Measurements from ENCODE around the gene PDGFA.
"Not testable (repeated sequence)": the region's sequence is repeated elsewhere in the genome, so short reads cannot be mapped to it uniquely, and the experiment has no call there.

Gene PDGFA

DNA sequence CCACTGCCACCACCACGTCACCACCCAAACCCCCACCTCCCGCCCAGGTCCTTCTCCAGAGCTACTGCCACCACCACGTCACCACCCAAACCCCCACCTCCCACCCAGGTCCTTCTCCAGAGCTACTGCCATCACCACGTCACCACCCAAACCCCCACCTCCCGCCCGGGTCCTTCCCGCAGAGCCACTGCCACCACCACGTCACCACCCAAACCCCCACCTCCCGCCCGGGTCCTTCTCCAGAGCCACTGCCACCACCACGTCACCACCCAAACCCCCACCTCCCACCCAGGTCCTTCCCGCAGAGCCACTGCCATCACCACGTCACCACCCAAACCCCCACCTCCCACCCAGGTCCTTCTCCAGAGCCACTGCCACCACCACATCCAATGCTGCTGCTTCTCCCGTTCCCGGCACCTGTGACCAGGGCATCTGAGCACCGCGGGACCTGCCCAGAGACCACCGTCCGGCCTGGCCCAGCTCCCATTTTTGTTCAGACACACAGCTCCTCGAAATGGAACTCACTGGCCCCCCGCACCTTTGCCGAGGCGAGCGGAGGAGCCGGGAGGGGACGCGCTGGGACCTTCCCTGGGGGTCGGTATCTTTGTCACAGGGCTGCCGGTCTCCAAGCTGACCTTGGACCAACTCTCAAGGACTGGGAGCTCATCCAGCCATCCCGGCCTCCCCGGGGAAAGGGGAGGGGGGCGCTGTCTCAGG, 32.7 kb upstream of the PDGFA start:
- not testable (repeated sequence) for DNase-seq (ENCODE audit: low read depth in 2 of 2)

DNA sequence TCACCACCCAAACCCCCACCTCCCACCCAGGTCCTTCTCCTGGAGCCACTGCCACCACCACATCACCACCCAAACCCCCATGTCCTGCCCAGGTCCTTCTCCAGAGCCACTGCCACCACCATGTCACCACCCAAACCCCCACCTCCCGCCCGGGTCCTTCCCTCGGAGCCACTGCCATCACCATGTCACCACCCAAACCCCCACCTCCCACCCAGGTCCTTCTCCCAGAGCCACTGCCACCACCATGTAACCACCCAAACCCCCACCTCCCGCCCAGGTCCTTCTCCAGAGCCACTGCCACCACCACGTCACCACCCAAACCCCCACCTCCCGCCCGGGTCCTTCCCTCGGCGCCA, 31.9 kb upstream of the PDGFA start:
- DNase-seq (ENCODE audit: low read depth in 2 of 2): not testable (repeated sequence)

DNA sequence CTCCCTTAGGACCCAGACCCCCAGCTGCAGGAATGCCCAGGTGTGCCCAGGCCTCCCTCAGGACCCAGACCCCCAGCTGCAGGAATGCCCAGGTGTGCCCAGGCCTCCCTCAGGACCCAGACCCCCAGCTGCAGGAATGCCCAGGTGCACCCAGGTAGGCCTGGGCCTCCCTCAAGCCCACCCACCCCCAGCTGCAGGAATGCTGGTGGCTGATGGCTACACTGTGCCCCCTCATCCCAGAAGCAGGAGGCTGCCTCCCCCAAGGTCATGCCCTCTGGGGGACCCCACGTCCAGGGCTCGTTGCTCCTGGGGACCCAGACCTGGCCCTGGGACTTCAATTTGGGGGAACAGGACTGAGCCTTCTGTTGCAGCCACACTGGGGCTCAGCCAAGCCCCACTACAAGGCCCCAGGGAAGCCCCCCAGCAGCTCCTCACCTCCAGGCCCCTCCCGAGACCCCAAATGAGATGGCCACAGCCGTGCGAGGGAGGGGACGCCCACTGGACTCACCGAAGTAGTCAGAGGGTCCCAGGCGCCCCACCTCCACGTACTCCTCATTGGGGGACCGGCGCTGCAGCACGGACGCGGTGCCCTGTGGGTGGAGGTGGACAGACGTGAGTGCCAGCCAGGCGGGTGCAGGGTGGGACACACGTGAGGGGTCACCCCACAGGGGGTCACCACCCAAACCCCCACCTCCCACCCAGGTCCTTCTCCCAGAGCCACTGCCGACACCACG, 31.4 kb upstream of the PDGFA start:
- no peak for DNase-seq (ENCODE audit: low read depth in 2 of 2)

DNA sequence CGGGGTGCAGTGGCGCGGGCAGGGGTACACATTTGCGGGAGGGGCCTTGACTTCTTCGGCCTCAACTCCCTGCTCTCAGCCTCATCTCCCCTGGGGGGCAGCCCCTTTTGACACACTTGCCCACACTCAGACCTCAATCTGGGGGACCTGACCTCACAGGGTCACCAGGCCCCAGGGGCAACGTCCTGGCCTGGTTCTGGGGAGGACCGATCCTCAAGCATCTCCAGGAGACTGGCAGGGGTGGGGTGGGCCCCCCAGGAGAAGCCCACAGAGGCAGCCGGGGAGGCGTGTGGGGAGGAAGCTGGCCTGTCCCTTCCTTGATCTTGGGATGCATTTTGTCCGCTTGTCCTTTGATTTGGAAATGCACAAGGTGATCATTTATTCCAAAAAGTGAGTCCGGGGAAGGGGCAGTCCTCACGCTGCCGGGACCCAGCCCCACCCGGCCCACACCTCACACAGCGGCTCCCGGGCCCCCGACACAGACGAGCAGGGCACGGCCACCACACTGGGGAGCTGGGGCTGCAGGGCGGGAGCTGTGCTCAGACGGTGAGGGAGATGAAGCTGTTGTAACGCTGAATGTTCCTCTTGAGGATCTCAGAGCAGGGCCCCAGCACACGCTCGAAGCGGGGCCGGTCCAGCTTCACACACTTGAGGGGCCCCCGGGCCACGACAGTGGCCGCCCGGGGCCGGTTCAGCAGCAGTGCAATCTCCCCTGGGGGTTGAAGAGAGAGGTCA, 30.4 kb upstream of the PDGFA start:
- no peak for DNase-seq (ENCODE audit: low read depth in 2 of 2)

DNA sequence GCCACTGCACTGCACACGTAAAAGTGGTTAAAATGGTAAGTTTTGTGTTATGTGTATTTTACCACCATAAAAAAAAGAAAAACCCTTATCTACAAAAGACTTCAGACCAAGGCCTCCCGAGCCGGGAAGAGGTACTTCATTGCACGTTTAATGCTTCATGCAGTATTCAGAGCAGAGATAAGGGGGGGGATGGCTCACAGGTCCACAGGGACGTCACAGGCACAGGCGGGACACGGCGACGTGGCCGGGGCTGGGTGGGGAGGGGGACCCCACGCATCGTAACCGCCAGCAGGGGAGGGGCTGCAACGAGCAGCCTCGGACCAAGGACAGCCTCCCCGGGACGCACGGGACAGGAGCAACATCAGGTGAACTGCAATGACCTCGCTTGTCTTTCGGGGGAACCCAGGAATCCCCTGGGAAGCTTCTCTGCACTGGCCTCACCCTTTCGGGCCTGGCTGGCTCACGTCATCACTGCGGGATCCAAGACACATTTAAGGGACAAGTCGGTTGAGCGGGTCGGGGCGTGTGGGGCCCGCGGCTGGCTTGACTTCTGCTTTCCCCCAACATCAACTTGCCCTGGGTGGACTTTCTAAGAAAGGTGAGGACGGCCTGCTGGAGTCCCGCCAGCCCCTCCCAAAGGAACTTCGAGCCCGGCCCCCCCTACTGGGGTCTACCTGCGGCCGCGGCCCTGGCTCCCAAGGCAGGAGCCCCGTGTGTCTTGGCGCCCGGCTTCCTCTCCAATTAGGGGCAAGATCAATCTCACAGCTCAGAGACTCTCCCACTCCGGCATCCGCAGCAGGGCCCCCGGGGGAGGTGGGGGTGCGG, 29.6 kb upstream of the PDGFA start:
- DNase-seq (ENCODE audit: low read depth in 2 of 2): no peak

DNA sequence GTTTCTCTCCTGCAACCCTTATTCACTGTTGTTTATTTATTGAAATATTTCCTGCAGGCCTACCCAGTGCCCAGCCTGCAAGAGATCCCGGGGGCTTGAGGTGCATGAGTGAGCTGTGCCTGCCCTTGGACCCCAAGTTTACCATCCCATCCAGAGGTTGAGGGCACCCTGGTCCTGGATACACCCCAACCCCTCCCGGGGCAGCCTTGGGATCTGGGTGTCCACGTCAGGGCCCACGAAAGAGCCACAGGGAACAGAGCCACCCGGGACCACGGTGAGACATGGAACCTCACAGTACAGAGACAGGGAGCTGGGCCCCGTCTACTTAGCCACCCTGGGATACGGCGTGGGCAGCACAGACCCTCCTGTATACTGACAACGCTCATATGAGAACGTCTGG, 28.8 kb upstream of the PDGFA start:
- no peak for DNase-seq (ENCODE audit: low read depth in 2 of 2)

DNA sequence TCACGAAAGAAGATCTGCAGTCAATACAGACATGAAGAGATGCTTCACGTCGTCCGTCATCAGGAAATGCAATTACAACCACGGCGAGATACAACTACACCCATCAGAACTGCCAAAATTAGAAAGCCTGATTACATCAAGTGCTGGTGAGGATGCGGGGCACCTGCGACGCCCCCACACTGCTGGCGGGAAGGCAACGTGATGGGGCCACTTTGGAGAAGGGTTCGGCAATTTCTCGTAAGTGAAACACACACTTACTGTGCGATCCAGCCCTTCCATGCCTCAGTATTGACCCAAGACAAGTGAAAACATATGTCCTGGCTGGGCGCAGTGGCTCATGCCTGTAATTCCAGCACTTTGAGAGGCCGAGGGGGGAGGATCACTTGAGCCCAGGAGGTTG, 25.8 kb upstream of the PDGFA start:
- DNase-seq (ENCODE audit: low read depth in 2 of 2): no peak

DNA sequence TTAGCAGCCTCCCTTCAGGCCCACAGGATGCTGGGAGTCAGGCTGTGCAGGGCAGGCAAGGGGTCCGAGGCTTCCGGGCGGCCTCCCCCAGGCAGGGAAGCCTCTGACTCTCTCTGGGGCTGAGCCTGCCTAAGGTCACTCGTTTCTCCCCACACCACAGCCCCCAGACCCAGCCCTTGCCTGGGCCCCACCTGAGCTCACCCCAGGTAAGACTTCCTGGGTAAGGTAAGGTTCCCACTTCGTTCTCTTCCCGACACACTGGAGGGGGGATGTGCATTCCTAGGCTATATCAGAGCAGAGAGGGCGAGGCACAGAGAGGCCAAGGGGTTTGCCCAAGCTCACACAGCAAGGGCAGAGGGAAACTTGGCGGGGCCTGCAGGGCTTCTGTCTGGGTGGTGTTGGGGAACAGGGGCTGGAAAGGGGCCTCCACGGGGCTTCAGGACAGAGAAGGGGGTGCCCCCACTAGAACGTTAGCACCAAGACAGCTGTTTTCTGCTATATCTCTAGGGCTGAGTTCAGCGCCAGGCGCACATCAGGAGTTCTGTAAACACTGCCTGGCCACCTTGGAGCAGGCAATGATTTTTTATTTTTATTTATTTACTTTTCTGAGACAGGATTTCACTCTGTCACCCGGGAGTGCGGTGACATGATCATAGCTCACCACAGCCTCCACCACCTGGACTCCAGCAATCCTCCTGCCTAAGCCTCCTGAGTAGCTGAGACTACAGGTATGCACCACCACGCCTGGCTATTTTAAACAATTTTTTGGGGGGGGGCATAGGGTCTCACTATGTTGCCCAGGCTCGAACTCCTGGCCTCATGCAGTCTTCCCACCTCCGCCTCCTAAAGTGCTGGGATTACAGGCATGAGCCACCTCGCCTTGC, 24.9 kb upstream of the PDGFA start:
- no peak for DNase-seq (ENCODE audit: low read depth in 2 of 2)

DNA sequence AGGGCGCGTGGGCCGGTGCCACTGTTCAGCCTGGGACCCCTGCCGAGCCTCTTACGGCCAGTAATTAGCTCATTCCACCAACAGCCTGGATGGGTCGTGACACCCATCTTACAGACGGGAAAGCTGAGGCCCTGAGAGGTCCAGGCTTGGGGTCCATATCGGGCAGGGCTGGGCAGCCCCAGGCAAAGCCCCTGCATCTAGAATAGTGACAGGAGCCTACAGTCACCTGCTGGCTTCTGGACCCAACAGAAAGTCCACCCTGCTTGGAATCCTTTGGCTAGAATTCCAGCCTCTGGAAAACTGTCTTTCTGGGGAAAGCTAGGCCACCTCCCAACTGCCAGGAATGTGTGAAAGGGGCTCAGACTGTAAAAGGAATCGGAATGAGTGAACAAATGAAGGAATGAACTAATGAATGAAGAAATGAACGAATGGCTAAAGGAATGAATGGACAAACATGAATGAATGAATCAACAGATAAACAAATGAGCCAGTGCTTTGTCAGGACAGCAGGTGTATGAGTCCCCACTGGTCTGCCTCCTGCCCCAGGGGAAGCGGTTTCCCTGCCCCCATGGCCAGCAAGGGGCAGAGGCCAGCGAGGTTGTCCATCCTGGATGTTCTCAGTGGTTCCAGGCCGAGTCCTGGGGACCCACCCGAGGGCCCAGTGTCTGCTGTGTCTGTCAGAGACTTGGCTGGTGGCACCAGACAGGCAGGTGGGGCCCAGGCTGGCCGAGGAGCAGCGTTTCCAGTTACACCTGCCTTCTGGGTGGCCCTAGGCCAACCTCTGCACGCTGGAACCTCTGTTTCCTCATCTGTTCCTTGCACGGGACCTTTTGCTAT, 24.1 kb upstream of the PDGFA start:
- DNase-seq (ENCODE audit: low read depth in 2 of 2): no peak

DNA sequence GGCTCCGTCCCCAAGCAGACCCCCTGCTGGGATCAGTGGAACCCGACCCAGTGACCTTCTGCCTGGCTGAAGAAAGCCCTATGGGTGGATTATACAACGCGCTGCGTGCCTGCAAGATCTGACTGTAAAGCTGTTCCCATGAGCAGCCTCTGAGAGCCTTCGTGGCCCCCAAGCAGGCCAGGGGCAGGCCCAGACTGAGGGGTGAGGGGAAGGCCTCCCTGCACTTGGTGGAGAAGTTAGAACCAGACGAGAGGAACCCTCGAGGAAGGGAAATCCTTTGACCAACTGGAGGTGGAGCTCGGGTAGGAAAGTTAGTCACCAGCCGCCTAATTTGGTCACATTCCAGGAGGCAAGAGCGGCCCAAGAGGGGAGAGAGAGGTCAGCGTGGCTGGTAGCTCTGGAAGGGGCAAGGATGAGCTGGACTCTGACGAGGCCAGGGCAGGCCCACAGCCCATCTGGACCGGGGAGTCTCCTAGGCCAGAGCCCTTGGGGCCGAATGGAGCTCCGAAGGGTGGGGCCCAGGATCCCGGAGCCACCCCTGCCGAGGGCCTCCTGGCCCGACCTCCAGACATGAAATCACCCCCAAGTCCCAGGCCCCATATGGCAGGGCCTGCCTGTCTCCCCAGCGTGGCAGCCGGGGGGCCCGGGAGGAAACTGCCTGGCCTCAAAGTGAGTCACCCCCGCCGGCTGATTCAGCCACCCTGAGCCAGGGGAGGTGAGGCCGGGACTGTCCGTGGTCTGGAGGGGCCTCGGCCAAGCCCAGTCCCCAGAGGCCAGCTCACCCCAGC, 23.3 kb upstream of the PDGFA start:
- no peak for DNase-seq (ENCODE audit: low read depth in 2 of 2)

DNA sequence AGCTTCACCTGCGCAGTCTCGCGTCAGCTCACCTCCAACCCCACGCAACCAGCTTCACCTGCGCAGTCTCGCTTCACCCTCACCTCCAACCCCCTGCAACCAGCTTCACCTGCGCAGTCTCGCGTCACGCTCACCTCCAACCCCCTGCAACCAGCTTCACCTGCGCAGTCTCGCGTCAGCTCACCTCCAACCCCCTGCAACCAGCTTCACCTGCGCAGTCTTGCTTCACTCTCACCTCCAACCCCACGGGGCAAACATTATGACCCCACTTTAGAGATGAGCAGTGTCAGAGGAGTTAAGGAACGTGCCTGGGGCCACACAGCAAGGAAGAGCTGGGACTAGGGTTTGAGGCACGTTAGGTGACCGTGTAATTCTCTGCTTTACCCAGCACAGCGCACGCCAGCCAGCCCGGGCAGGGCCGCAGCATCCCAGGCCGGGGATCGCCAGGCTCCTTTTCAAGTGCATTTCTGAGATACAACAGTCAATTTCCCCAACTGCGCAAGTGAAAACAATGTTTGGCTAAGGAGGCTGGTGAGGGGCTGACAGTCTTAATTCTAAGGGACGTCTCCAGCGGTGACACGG, 22.6 kb upstream of the PDGFA start:
- DNase-seq (ENCODE audit: low read depth in 2 of 2): no peak

DNA sequence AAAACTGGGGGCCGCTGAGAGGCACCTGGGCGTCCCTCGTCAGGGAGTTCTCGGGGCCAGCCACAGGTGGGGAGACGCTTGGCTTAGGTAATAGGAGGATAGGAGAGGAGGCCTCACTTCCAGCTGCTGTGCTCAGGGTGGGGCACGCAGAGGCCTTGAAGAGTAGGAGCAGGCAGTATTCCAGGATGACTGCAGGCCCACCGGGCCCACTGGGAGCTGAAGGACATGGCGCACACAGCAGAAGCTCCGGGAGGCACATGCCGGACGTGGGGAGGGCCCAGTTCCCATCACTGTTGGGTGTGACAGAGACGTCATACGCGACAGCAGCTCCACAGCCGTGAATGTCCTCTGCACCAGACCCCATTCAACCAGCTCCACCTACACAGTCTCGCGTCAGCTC, 22.0 kb upstream of the PDGFA start:
- DNase-seq (ENCODE audit: low read depth in 2 of 2): no peak

DNA sequence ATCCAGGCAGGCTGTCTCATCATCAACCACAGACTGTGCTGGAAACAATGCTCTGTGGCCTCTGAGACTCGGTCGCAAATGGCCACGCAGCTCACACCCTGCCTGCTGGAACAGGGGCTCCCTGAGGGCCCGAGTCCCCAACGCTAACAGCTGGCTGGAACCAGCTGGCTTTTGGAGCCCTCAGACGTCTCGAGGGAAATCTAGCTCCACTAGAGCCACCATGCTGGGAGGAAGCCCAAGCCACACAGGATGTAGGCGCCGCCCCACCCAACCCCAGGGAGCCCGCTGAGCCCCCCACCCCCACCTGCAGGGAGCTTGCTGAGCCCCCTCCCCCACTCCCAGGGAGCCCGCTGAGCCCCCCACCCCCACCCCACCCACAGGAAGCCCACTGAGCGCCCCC, 21.4 kb upstream of the PDGFA start:
- DNase-seq (ENCODE audit: low read depth in 2 of 2): no peak

DNA sequence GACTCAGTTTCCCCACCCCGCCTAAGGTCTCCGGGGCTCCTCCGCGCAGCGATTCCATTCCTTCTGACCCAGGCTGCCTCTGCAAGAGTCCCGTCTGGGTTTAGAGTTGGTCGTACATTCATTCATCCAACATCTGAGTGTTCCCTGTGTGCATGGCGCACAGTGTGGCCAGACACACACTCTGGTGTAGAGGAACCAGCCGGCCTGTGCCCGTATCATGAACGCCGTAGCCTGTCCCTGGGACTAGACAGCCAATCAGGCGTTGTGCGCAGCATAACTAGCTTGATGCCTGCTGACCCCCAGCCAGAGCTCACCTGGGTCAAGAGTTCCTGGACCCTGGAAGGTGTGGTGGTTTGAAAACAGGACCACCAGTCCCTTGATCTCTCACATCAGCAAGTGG, 20.9 kb upstream of the PDGFA start:
- DNase-seq (ENCODE audit: low read depth in 2 of 2): no peak

DNA sequence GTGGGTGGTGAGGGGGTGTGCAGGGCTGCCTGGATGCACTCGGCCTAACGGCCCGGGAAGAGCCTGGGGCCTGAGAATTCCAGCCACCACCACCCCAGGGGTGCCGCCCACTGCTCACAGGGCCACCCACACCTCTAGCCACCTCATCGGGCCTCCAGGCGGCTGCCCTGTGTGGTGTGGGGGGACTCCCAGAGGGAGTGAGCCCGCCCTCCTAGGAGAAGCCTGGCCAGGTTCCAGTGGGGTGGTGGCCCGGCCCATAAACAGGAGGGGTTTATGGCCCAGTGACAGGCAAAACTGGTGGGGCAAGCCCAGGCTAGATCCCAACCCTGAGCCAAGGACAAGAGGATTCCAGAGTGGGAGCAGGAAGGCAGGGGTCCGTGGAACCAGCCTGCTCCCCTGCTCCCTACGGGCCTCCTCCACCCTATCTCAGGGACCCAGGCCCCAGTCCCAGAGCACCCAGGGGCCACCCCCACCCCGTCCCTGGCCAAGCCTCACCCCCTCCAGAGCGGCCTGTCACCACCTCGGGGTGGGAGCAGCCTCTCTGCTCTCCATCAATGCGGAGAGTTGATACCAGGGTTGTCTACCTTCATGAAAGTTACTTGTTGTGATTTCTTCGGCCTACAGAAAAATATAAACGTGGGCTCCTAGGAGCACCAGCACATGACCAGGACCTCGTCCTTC, 20.2 kb upstream of the PDGFA start:
- DNase-seq (ENCODE audit: low read depth in 2 of 2): no peak

DNA sequence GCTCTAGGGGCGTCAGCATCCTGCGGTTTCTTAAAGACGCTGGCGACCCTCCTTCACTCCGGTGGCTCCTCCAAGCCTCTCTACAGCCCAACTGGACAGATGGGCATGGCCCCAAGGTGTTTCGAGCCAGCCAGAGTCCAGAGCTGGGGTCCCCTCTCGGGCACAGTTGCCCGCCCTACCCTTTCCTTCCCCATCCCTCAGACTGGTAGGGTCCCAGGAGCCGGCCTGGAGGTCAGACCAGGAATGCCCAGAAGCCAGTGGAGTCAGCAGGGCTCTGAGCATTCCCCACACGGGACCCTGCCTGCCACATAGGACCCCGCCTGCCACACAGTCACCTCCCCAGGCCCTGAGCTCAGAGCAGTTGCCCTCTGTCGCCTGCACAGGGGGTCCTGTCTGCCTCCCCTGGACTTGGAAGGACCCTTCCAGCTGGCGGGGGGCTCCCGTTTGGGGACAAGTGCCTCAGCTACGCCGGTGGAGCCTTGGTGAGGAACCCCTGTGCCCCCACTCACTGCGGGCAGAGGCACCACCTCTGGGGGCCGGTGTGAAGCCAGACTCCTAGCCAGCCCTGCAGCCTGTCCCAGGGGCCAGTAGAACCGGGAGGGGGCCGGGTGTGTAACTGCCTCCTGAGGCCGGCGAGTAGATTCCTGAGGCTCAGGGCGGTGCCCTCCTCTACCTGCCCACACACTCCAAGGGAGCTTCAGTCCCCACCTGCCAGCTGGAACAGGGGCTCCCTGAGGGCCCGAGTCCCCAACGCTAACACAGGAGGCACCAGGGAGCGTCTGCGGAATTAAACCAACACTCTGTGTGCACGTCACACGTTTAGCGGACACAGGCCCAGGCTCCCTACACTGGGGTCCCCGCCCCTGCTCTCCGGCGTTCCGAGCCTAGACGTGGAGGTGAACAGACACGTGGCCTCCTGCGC, 19.4 kb upstream of the PDGFA start:
- DNase-seq (ENCODE audit: low read depth in 2 of 2): no peak

DNA sequence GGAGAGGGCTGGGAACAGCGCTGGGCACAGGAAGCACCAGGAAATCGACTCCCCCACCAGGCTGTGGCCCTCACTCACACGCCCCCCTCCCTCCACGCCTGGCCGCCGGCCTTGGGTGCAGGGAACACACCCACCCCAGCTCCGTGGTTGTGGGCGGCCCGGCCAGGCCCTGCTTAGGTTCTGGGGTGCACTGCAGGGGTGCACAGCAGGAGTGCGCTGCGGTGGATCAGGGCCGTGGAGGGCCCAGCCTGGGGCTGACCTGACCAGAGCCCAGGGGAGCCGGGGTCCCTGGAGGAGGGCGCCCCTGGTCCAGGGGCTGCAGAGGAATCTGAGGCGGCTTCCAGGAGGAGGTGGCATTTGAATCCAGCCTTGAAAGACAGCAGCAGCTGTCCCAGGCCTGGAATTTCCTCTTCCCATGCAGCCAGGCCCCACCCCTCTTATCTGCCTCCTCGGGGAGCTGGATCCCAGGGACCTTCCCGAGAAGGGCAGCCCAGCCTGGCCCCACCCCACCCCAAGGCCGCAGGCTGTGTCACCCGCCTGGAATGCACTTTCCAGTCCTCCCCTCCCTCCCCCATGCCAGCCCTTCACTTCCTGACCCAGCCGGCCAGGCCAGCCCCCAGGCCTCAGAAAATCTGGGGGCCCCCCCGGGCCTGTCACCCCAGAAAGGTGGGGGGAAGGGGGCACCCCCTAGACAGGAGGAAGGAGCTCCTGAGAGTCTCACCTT, 18.4 kb upstream of the PDGFA start:
- DNase-seq (ENCODE audit: low read depth in 2 of 2): no peak

All from stimulated activated CD8-positive, alpha-beta memory T cell treated with anti-CD3 and anti-CD28 coated beads, Interleukin-2, amount 100 ng/mL, for 1 hour (primary cell).